HL-60 (cell line): ENCODE measurements around the gene TJP3.

Experiments
- DNase-seq, 2 experiments: peaks; one replicate each; pipeline ENCODE4 v3.0.0-alpha.2; 2010 to 2020; ENCODE audit warnings: low read depth in 1 of 2, low spot score in 1 of 2
- H3K27ac ChIP-seq: fragments of 250-450 bp; sonication (Bioruptor Pico); replicated peaks from 2 replicates; pipeline ENCODE4 v1.5.1; 2020; ENCODE audit warnings: mild to moderate bottlenecking, moderate library complexity
- H3K27me3 ChIP-seq: fragments of 250-450 bp; sonication (Bioruptor Pico); 2 replicates; pipeline ENCODE4 v1.5.1; 2021; ENCODE audit warnings: mild to moderate bottlenecking, moderate library complexity; ENCODE audit not compliant: insufficient read depth, poor library complexity, severe bottlenecking
- H3K4me3 ChIP-seq: replicated peaks from 2 replicates; pipeline ENCODE4 v1.5.1; 2011; ENCODE audit warnings: mild to moderate bottlenecking, control low read depth, low read length; ENCODE audit not compliant: insufficient read depth
- CTCF ChIP-seq: IDR thresholded peaks from one replicate; pipeline ENCODE4 v1.5.1; 2011; ENCODE audit warnings: low read length, control low read depth, inconsistent platforms; ENCODE audit not compliant: insufficient read depth
- GABPA ChIP-seq: IDR thresholded peaks from 2 replicates; pipeline ENCODE4 v1.6.1; 2012; ENCODE audit warnings: low read depth
- POLR2AphosphoS5 ChIP-seq: IDR thresholded peaks from 2 replicates; pipeline ENCODE4 v1.6.1; 2012; ENCODE audit warnings: low read depth
- REST ChIP-seq: IDR thresholded peaks from 2 replicates; pipeline ENCODE4 v1.6.1; 2012; ENCODE audit warnings: low read depth; ENCODE audit not compliant: insufficient replicate concordance
- SPI1 ChIP-seq: IDR thresholded peaks from 2 replicates; pipeline ENCODE4 v1.6.1; 2012; ENCODE audit warnings: low read depth, mild to moderate bottlenecking, borderline replicate concordance

TJP3 gene

GRCh38 chr19:3793799-3794198 lies 85.6 kb downstream of the TJP3 start:
- H3K27me3 ChIP-seq: peaks cover 2% of the 10 kb centered on the region
- H3K27ac ChIP-seq: no peak overlapping the region
- DNase-seq: no peak
- no peak overlapping the region for H3K4me3 ChIP-seq
- no peak for TF ChIP-seq GABPA
- no peak for TF ChIP-seq POLR2AphosphoS5
- no peak for TF ChIP-seq CTCF
- TF ChIP-seq REST: no peak
- no peak for TF ChIP-seq SPI1

- no peak for DNase-seq
- Histone ChIP-seq H3K4me3 (no peak overlapping the region), H3K27ac (no peak overlapping the region), H3K27me3 (peaks cover 15% of the 10 kb centered on the region)
- TF ChIP-seq REST (no peak), CTCF (no peak), SPI1 (no peak), POLR2AphosphoS5 (no peak)
These were observed 88.2 kb downstream of the TJP3 start for GRCh38 chr19:3796358-3796757.

GRCh38 chr19:3798137-3798536 lies 90.0 kb downstream of the TJP3 start:
- Histone ChIP-seq H3K4me3 (no peak overlapping the region), H3K27ac (no peak overlapping the region), H3K27me3 (peaks cover 28% of the 10 kb centered on the region)
- no peak for TF ChIP-seq POLR2AphosphoS5
- no peak for TF ChIP-seq CTCF
- no peak for TF ChIP-seq REST
- TF ChIP-seq SPI1: no peak
- no peak for TF ChIP-seq GABPA
- no peak for DNase-seq
